HPDE6-E6E7 (cell line): ENCODE measurements around the gene TPR.

Experiments used
- DNase-seq: peaks from one replicate; pipeline ENCODE4 v3.0.0; 2011; ENCODE audit warnings: missing footprints; ENCODE audit errors: extremely low spot score

TPR gene

GRCh38 chr1:186289943-186290545 is 85.0 kb downstream of the TPR start:
- no peak for DNase-seq

DNA sequence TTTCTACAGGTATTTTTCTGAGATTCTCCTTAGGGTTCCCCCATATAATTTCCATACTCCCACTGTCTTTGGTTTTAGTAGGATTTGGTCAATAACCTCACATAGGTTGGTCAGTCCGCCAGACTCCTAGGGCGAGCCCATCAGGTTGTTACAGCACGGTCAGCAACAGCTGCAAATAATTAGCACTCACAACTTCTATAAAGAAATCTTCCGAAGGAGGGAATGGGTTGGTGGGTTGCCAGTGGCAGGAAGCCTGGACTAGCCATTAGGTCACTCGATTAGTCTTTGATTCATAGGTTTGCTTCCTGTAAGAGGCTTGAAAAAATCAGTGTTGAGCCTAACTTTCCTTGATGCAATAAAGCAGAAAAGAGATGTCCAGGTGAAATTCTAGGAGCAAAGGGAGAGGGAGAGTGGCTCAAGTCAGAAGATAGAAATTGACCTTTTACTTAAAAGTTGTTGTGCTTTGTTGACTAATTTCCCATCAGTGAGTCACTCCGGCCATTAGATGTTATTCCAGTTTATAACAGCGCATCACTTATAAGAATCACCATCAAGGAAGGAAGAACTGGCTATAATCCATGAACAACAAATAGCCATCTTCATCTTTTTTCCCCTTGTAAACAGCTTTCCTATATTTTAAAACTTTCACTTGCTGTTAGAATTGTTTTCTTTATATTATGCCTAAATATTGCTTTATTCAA is 88.3 kb downstream of the TPR start:
- DNase-seq, result no peak

DNA sequence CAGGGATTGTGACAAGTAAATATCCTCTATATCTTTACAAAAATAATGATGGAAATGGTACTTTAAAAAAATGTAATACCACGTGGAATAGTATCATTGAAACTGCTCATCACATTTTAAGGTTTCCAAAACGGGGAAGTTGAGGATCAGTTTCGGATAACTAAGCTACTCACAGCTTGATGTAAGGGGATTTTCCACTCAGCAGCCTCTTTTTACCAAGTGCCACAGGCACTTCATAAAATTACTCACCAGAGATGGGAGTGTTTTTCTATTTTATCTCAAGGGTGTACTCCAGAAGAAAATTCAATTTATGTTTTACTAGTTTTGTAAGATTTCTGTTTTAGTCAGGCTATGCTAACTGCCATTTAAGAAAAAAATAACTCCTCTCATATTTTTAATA is 91.7 kb downstream of the TPR start:
- DNase-seq, result no peak

DNA sequence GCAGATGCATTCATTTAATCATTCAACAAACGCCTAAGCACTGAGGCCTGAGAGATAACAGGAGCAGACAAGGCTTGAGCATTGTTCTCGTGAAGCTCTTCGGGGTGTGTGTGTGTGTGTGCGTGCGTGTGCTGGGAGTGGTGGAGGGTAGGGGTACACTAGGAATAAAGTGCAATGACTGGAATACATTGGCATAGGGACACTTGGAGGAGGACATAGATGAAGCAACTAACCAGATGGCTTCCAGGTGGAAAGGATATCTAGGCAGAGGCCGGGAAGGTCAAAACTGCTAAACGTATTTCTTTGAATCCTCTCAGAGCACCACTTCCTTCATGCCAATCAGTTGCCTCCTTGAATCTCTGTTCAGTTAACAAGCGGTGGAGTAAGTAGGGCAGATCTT is 92.6 kb downstream of the TPR start:
- DNase-seq, result no peak

DNA sequence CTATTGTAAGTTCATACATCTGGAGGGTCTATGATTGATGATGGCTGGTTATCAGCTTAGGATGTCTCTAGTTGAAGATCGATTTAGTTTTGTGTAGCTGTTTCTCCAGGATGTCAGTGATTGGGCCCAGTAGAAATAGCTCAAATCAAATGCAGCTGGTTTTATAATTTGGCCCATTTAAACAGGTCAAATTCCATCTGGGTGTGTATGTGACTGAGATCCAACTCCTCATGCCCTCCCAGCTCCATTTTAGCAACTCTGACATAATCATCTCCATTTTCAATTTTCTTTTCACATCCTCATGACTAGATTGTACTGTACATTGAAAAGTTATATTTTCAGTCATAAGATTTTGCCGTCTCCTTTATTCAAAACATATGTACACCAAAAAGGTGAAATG is 99.2 kb downstream of the TPR start:
- DNase-seq, result no peak

- DNase-seq, result no peak
Measured at GRCh38 chr1:186272486-186272885, 102.6 kb downstream of the TPR start.

DNA sequence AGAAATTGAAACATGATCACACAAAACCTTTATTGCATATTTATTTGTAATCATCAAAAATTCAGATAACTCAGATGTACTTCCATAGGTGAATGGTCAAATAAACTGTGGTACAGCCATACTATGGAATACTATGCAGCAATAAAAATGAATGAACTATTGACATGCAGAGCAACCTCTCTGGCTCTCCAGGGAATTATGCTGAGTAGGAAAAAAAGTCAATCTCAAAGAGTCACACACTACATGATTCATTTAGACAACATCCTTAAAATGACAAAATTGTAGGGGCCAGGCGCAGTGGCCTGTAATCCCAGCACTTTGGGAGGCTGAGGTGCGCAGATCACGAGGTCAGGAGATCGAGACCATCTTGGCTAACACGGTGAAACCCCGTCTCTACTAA is 104.0 kb downstream of the TPR start:
- no peak for DNase-seq
